ENCODE results near the gene IER2.
A peak's percentile ranks its signal among the peaks of the same experiment; 100 is the strongest.

Gene IER2

GRCh38 chr19:13109361-13110098 lies 40.7 kb upstream of the IER2 start:
- Histone ChIP-seq H3K27me3 (ENCODE audit: insufficient read depth, poor library complexity, severe bottlenecking) (no peaks in the 10 kb centered on the region), H3K9me3 (ENCODE audit: severe bottlenecking) (no peaks in the 10 kb centered on the region), H3K4me1 (ENCODE audit: insufficient read depth, poor library complexity, severe bottlenecking) (no peaks in the 10 kb centered on the region), H3K36me3 (ENCODE audit: low read depth) (peaks cover 36% of the 10 kb centered on the region), H3K27ac (ENCODE audit: poor library complexity, severe bottlenecking) (no peak overlapping the region), H3K4me3 (ENCODE audit: severe bottlenecking) (no peak overlapping the region)
- no peak for DNase-seq (ENCODE audit: low spot score)
- no peak for ATAC-seq (ENCODE audit: low read depth)
- no peak for TF ChIP-seq CTCF (IDR thresholded peaks at IDR 0.05; ENCODE audit: poor library complexity, severe bottlenecking)

- H3K36me3 ChIP-seq (ENCODE audit: low read depth): peaks cover 42% of the 10 kb centered on the region
Observed at GRCh38 chr19:13110099-13110610, 40.1 kb upstream of the IER2 start.

GRCh38 chr19:13112555-13112954 lies 37.7 kb upstream of the IER2 start:
- Histone ChIP-seq H3K4me1 (ENCODE audit: insufficient read depth, poor library complexity, severe bottlenecking) (peaks cover 2% of the 10 kb centered on the region), H3K27ac (ENCODE audit: poor library complexity, severe bottlenecking) (no peak overlapping the region), H3K27me3 (ENCODE audit: insufficient read depth, poor library complexity, severe bottlenecking) (no peaks in the 10 kb centered on the region), H3K4me3 (ENCODE audit: severe bottlenecking) (no peak overlapping the region), H3K36me3 (ENCODE audit: low read depth) (peaks cover 38% of the 10 kb centered on the region), H3K9me3 (ENCODE audit: severe bottlenecking) (no peaks in the 10 kb centered on the region)
- ATAC-seq (ENCODE audit: low read depth) (no peak), DNase-seq (ENCODE audit: low spot score) (no peak)
- no peak for TF ChIP-seq CTCF (IDR thresholded peaks at IDR 0.05; ENCODE audit: poor library complexity, severe bottlenecking)

More at GRCh38 chr19:13110099-13110610, 40.1 kb upstream of the IER2 start:
- no peaks in the 10 kb centered on the region for H3K4me1 ChIP-seq (ENCODE audit: insufficient read depth, poor library complexity, severe bottlenecking)
- no peak overlapping the region for H3K27ac ChIP-seq (ENCODE audit: poor library complexity, severe bottlenecking)
- H3K4me3 ChIP-seq (ENCODE audit: severe bottlenecking): no peak overlapping the region
- DNase-seq (ENCODE audit: low spot score) (no peak), ATAC-seq (ENCODE audit: low read depth) (no peak)
- TF ChIP-seq CTCF (IDR thresholded peaks at IDR 0.05; ENCODE audit: poor library complexity, severe bottlenecking): no peak
- no peaks in the 10 kb centered on the region for H3K9me3 ChIP-seq (ENCODE audit: severe bottlenecking)
- no peaks in the 10 kb centered on the region for H3K27me3 ChIP-seq (ENCODE audit: insufficient read depth, poor library complexity, severe bottlenecking)

GRCh38 chr19:13115936-13116281 lies 34.3 kb upstream of the IER2 start:
- no peak for ATAC-seq (ENCODE audit: low read depth)
- H3K4me1 ChIP-seq (ENCODE audit: insufficient read depth, poor library complexity, severe bottlenecking): peaks cover 8% of the 10 kb centered on the region
- H3K27me3 ChIP-seq (ENCODE audit: insufficient read depth, poor library complexity, severe bottlenecking): no peaks in the 10 kb centered on the region
- DNase-seq (ENCODE audit: low spot score): no peak
- peaks cover 36% of the 10 kb centered on the region for H3K36me3 ChIP-seq (ENCODE audit: low read depth)
- H3K27ac ChIP-seq (ENCODE audit: poor library complexity, severe bottlenecking): peak overlapping the region; percentile 88
- H3K9me3 ChIP-seq (ENCODE audit: severe bottlenecking): no peaks in the 10 kb centered on the region
- no peak for TF ChIP-seq CTCF (IDR thresholded peaks at IDR 0.05; ENCODE audit: poor library complexity, severe bottlenecking)
- H3K4me3 ChIP-seq (ENCODE audit: severe bottlenecking): peak overlapping the region; percentile 87
